GM12878 (cell line): Measurements from ENCODE around the gene OSBPL10. TPM values are rescaled to one million over a fixed set of nuclear protein-coding genes. Genes with fewer than 3 reads are reported as not detected.

ENCODE experiments used
- ATAC-seq: fragments of 200-7000 bp; cut with Tn5 transposase; 3 replicates; pipeline ENCODE4 v1.9.1; 2020; ENCODE audit warnings: mild to moderate bottlenecking, moderate library complexity
- BruUV-seq: library from RNA; stranded (reverse); fragments of 400-500 nt; replicated peaks from 2 replicates; lab custom pipeline; 2021; lab: Mats Ljungman, UMichigan
- CTCF ChIA-PET: fragments of 300-600 bp; sonication (Branson Sonifier 250); formaldehyde crosslinking; extraction: SDS; loops from one replicate; lab custom pipeline; 2021; ENCODE audit warnings: inconsistent platforms; lab: Yijun Ruan, JAX
- POLR2A ChIA-PET: fragments of 350-600 bp; formaldehyde crosslinking; extraction: SDS; loops from one replicate; lab custom pipeline; 2021; ENCODE audit warnings: inconsistent platforms; lab: Charles Lee
- RAD21 ChIA-PET: fragments of 300-600 bp; sonication (Branson Sonifier 250); formaldehyde crosslinking; loops from one replicate; lab custom pipeline; 2023; ENCODE audit warnings: antibody characterized with exemption; ENCODE audit not compliant: unreplicated experiment; lab: Charles Lee
- SMC1A ChIA-PET: fragments of 300-600 bp; sonication (Branson Sonifier 250); formaldehyde crosslinking; loops from one replicate; lab custom pipeline; 2023; ENCODE audit not compliant: unreplicated experiment, uncharacterized antibody; lab: Charles Lee
- DNase-seq: peaks from one replicate; pipeline ENCODE4 v3.0.0-alpha.2; 2011; ENCODE audit warnings: low read depth, low spot score
- FAIRE-seq: peaks from 3 replicates; lab custom pipeline; 2011; peaks lifted over from hg19 to GRCh38; lab: Jason Lieb, UNC
- H2AFZ ChIP-seq: 2 replicates; pipeline ENCODE4 v1.6.0; 2011; ENCODE audit warnings: low read depth, low read length, control low read depth; ENCODE audit not compliant: control insufficient read depth
- H3K27ac ChIP-seq: 2 replicates; pipeline ENCODE4 v1.5.1; 2011; ENCODE audit warnings: control low read depth; ENCODE audit not compliant: control insufficient read depth, insufficient read depth
- H3K27me3 ChIP-seq, 2 experiments: replicated peaks in 1 of 2; 2 replicates each; pipeline versions ENCODE4 v1.6.0 to v1.6.1; 2011; ENCODE audit warnings: low read length in 1 of 2; ENCODE audit not compliant: control insufficient read depth in 2 of 2, insufficient read depth in 2 of 2
- H3K36me3 ChIP-seq, 2 experiments: 2 replicates each; pipeline ENCODE4 v1.5.1; 2011; ENCODE audit warnings: low read length in 1 of 2; ENCODE audit not compliant: control insufficient read depth in 2 of 2, insufficient read depth in 2 of 2
- H3K4me1 ChIP-seq: 2 replicates; pipeline ENCODE4 v1.6.1; 2011; ENCODE audit warnings: mild to moderate bottlenecking, low read length, moderate library complexity, mixed read lengths; ENCODE audit not compliant: control insufficient read depth, insufficient read depth
- H3K4me2 ChIP-seq: 2 replicates; pipeline ENCODE4 v1.6.0; 2011; ENCODE audit warnings: control low read depth; ENCODE audit not compliant: control insufficient read depth, insufficient read depth
- H3K4me3 ChIP-seq: fragments of 200-600 bp; sonication (generic); 2 replicates; pipeline ENCODE4 v1.5.1; 2016
- H3K79me2 ChIP-seq: 2 replicates; pipeline ENCODE4 v1.6.0; 2011; ENCODE audit warnings: low read length; ENCODE audit not compliant: control insufficient read depth, insufficient read depth
- H3K9ac ChIP-seq: 2 replicates; pipeline ENCODE4 v1.8.0; 2011; ENCODE audit warnings: low read length, control low read depth, mixed read lengths; ENCODE audit not compliant: control insufficient read depth, insufficient read depth
- H3K9me3 ChIP-seq: replicated peaks from 3 replicates; pipeline ENCODE4 v1.5.1; 2011; ENCODE audit warnings: mild to moderate bottlenecking, low read length; ENCODE audit not compliant: control insufficient read depth, insufficient read depth
- H4K20me1 ChIP-seq: 2 replicates; pipeline ENCODE4 v1.6.0; 2011; ENCODE audit not compliant: control insufficient read depth, insufficient read depth
- CBX3 ChIP-seq: fragments of 200-600 bp; sonication (generic); IDR thresholded peaks from 2 replicates; pipeline ENCODE4 v1.6.1; 2016; ENCODE audit warnings: low read depth, borderline replicate concordance
- CEBPB ChIP-seq, 2 experiments: fragments of 150-350 bp in 1 of 2; IDR thresholded peaks; 2 replicates each; pipeline ENCODE4 v1.6.1; 2012 to 2014; ENCODE audit warnings: low read depth in 2 of 2, low read length in 2 of 2, borderline replicate concordance in 1 of 2, inconsistent platforms in 1 of 2
- HDAC2 ChIP-seq: fragments of 200-600 bp; sonication (generic); IDR thresholded peaks from 2 replicates; pipeline ENCODE4 v1.6.1; 2017
- HDAC6 ChIP-seq: fragments of 200-600 bp; sonication (generic); IDR thresholded peaks from one replicate; pipeline ENCODE4 v1.8.0; 2017; ENCODE audit warnings: antibody characterized with exemption; ENCODE audit not compliant: unreplicated experiment
- IKZF1 ChIP-seq: fragments of 450-650 bp; conservative IDR thresholded peaks from 2 replicates; pipeline ENCODE4 v1.6.1; 2017; ENCODE audit warnings: antibody characterized with exemption, mild to moderate bottlenecking
- IRF4 ChIP-seq: IDR thresholded peaks from 2 replicates; pipeline ENCODE4 v1.6.1; 2011; ENCODE audit warnings: low read depth, low read length
- MYC ChIP-seq: IDR thresholded peaks from 2 replicates; pipeline ENCODE4 v1.6.1; 2011; ENCODE audit warnings: mild to moderate bottlenecking, low read length, moderate library complexity, inconsistent platforms; ENCODE audit not compliant: insufficient read depth, insufficient replicate concordance, insufficient read length, severe bottlenecking
- TARDBP ChIP-seq: IDR thresholded peaks from 2 replicates; pipeline ENCODE4 v1.6.1; 2016; ENCODE audit warnings: borderline replicate concordance
- TBL1XR1 ChIP-seq: IDR thresholded peaks from 2 replicates; pipeline ENCODE4 v1.6.1; 2012; ENCODE audit warnings: low read depth, low read length, improper control_type of control experiment
- ZZZ3 ChIP-seq: IDR thresholded peaks from 2 replicates; pipeline ENCODE4 v1.6.1; 2011; ENCODE audit warnings: low read depth; ENCODE audit not compliant: control insufficient read depth, insufficient read length
- WGBS: methylation state at CpG from one replicate; pipeline ENCODE4 v1.1.6; 2016; ENCODE audit warnings: low lambda C conversion rate; ENCODE audit not compliant: insufficient replicate concordance, insufficient coverage; ENCODE audit errors: missing lambda C conversion rate; 5-methylcytosine and 5-hydroxymethylcytosine counted together
- in situ Hi-C: fragments of 300-500 bp; cut with MboI; formaldehyde crosslinking; loops from 9 replicates; pipeline ENCODE4 v1.14.3; 2018; ENCODE audit warnings: mixed read lengths
- intact Hi-C: fragments of 100-400 bp; cut with micrococcal nuclease; formaldehyde crosslinking; loops from one replicate; pipeline ENCODE4 v1.14.2; 2022; ENCODE audit not compliant: unreplicated experiment
- polyA plus RNA-seq, 11 experiments: library from polyadenylated mRNA; depleted of rRNA in 4 of 11; unstranded in 6 of 11; stranded (reverse) in 5 of 11; fragments of >200 nt; fragmentation: Nextera tagmentation in 4 of 11; fragmentation: Illumina TruSeq in 1 of 11; extraction: Ambion mirVana in 4 of 11; extraction: Trizol in 1 of 11; gene quantifications; 1 replicate in 1 of 11; 2 replicates in 10 of 11; pipeline versions ENCODE4 v1.2.1 to v1.2.3, GENCODE V29; 2011 to 2016; ENCODE audit warnings: inconsistent platforms in 2 of 11, missing spikeins in 2 of 11, low read depth in 1 of 11
- total RNA-seq, 4 experiments: library from RNA; depleted of rRNA in 3 of 4; stranded (reverse); fragments of >200 nt in 3 of 4; fragmentation: Illumina TruSeq in 1 of 4; extraction: Trizol in 1 of 4; gene quantifications; 2 replicates each; pipeline versions ENCODE4 v1.2.1 to v1.2.3, GENCODE V29; 2013 to 2021
- TF ChIP-seq, protein P1 (sequence below): IDR thresholded peaks from 2 replicates; pipeline ENCODE4 v1.6.1; 2012; ENCODE audit warnings: low read depth, low read length, improper control_type of control experiment

OSBPL10 gene
- total and polyA plus RNA-seq, 10 of the 15 experiments (the other 5 are each of a cell fraction or from before 2014, with no cell fraction given), result 0.03 to 0.25 (median 0.09) TPM; not detected in 5

DNA sequence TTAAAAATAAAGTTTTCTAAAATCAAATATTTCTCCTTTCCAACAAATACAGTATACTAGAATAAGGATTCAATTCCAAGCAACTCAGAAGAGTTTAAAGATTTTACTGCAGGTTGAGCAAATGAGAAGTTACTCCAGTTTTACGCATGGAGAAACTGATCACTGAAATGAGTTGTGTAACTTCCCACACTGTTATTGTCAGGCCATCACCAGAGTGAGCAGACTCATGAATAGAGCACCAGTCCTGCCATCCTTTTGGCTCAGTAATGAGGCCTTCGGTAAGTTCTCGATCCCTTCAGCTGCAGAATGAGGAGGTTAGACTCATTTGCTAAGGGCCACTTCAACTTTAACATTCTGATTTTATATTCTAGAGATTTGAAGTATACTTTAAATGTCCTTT lies 48.1 kb downstream of the OSBPL10 start:
- in situ Hi-C loops, result no loop called here
- WGBS, result 62% methylated on average over 3 of the region's 3 CpGs
- Histone ChIP-seq H3K4me1 (no peaks in the 10 kb centered on the region), H3K27ac (no peak overlapping the region), H2AFZ (no peak overlapping the region), H3K9me3 (no peaks in the 10 kb centered on the region), H3K36me3 (no peaks in the 10 kb centered on the region), H3K4me2 (no peak overlapping the region), H3K79me2 (no peaks in the 10 kb centered on the region), H3K4me3 (no peak overlapping the region), H4K20me1 (no peaks in the 10 kb centered on the region), H3K9ac (no peak overlapping the region), H3K27me3 (no peaks in the 10 kb centered on the region; a peak in 2 of 4 replicates)
- BruUV-seq, result no TSS peak
- CTCF ChIA-PET, result no interaction called here
- FAIRE-seq, result no peak
- RAD21 ChIA-PET, result no interaction called here
- SMC1A ChIA-PET, result interaction anchor here (0.7 kb wide), 1 partner anchor 893 kb away, joined by 3 read pairs; no protein-coding TSS in a partner anchor
- intact Hi-C loops, result no loop called here
- POLR2A ChIA-PET, result no interaction called here
- no peak for DNase-seq
- no peak for ATAC-seq
- no peak for TF ChIP-seq ZZZ3
- TF ChIP-seq CEBPB (IDR thresholded peaks at IDR 0.05; ENCODE audit: borderline replicate concordance in 1 of 2, low read depth in 2 of 2, low read length in 2 of 2), result no peak
- TF ChIP-seq IKZF1, result no peak

DNA sequence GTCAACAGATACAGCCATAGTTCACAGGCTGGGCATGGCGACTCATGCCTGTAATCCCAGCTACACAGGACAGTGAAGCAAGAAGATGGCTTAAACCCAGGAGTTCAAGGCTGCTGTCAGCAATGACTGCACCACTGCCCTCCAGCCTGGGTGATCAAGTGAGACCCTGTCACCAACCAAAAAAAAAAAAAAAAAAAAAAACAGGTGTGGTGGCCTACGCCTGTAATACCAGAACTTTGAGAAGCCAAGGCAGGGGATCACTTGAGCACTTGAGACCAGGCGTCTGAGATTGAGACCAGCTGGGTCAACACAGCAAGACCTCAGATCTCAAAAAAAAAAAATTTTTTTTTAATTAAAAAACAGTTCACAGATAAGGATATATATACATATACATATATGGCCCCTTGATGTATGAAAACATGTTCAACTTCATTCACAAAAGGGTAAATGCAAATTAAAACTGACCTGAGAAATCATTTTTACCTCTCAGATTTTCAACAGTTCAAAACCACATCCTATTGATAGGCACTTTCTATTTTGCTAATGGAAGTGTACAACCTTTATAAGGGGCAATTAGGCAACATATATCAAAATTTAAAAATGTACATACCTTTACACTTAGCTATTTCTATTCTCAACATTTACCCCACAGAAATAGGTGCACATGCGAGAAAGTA lies 51.1 kb downstream of the OSBPL10 start:
- ATAC-seq (no peak), FAIRE-seq (no peak), DNase-seq (no peak)
- SMC1A ChIA-PET, result no interaction called here
- Histone ChIP-seq H3K4me1 (no peaks in the 10 kb centered on the region), H3K9me3 (no peaks in the 10 kb centered on the region), H3K27me3 (no peaks in the 10 kb centered on the region; a peak in 1 of 4 replicates), H3K9ac (no peak overlapping the region), H3K4me2 (no peak overlapping the region), H4K20me1 (no peaks in the 10 kb centered on the region), H2AFZ (no peak overlapping the region), H3K79me2 (no peaks in the 10 kb centered on the region), H3K36me3 (no peaks in the 10 kb centered on the region), H3K4me3 (no peak overlapping the region), H3K27ac (no peak overlapping the region)
- intact Hi-C loops, result no loop called here
- TF ChIP-seq HDAC6, result no peak
- TF ChIP-seq TBL1XR1, result no peak
- TF ChIP-seq TARDBP, result no peak
- TF ChIP-seq, protein P1, sequence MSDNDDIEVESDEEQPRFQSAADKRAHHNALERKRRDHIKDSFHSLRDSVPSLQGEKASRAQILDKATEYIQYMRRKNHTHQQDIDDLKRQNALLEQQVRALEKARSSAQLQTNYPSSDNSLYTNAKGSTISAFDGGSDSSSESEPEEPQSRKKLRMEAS, result no peak
- no peak for TF ChIP-seq HDAC2
- no peak for TF ChIP-seq IRF4
- TF ChIP-seq MYC, result no peak
- TF ChIP-seq CBX3, result no peak
- RAD21 ChIA-PET, result no interaction called here
- POLR2A ChIA-PET, result interaction anchor here (0.7 kb wide), 1 partner anchor 1068 kb away, joined by 5 read pairs; no protein-coding TSS in a partner anchor
- no TSS peak for BruUV-seq
- in situ Hi-C loops, result no loop called here
- WGBS, result 6% methylated on average over 4 of the region's 4 CpGs
- CTCF ChIA-PET, result no interaction called here
